ENCODE results near the gene GPR132.

GPR132 gene

GRCh38 chr14:105102893-105103292 lies 37.7 kb upstream of the GPR132 start:
- no peak for DNase-seq (ENCODE audit: low read depth, low spot score)
- ChIA-PET POLR2A (no interaction called here), CTCF (interaction anchor here (1.5 to 5.0 kb wide), 2 partner anchors 9 to 11 kb away, joined by 3 to 23 read pairs; no protein-coding TSS in a partner anchor)
- no peak overlapping the region for H3K4me3 ChIP-seq (ENCODE audit: low read depth, low read length)
- no peak for TF ChIP-seq CTCF (IDR thresholded peaks at IDR 0.05; ENCODE audit: insufficient read depth, low read length, missing control alignments)

GRCh38 chr14:105102361-105102870 lies 37.2 kb upstream of the GPR132 start:
- no peak for TF ChIP-seq CTCF (IDR thresholded peaks at IDR 0.05; ENCODE audit: insufficient read depth, low read length, missing control alignments)
- no peak overlapping the region for H3K4me3 ChIP-seq (ENCODE audit: low read depth, low read length)
- ChIA-PET CTCF (interaction anchor here (1.5 to 5.0 kb wide), 2 partner anchors 8 to 11 kb away, joined by 3 to 23 read pairs; no protein-coding TSS in a partner anchor), POLR2A (no interaction called here)
- no peak for DNase-seq (ENCODE audit: low read depth, low spot score)

GRCh38 chr14:105100910-105101309 lies 35.7 kb upstream of the GPR132 start:
- DNase-seq (ENCODE audit: low read depth, low spot score) = no peak
- ChIA-PET POLR2A (no interaction called here), CTCF (interaction anchor here (0.9 kb wide), 1 partner anchor 11 kb away, joined by 3 read pairs; no protein-coding TSS in a partner anchor)
- no peak overlapping the region for H3K4me3 ChIP-seq (ENCODE audit: low read depth, low read length)
- TF ChIP-seq CTCF (IDR thresholded peaks at IDR 0.05; ENCODE audit: insufficient read depth, low read length, missing control alignments) = no peak

- DNase-seq (ENCODE audit: low read depth, low spot score) = no peak
- CTCF ChIA-PET = interaction anchor here (1.8 kb wide), 1 partner anchor 10 kb away, joined by 6 read pairs; no protein-coding TSS in a partner anchor
- no peak for TF ChIP-seq CTCF (IDR thresholded peaks at IDR 0.05; ENCODE audit: insufficient read depth, low read length, missing control alignments)
- POLR2A ChIA-PET = no interaction called here
- H3K4me3 ChIP-seq (ENCODE audit: low read depth, low read length) = no peak overlapping the region
Measured at GRCh38 chr14:105099778-105100177, 34.5 kb upstream of the GPR132 start.

GRCh38 chr14:105098316-105098715 lies 33.1 kb upstream of the GPR132 start:
- CTCF ChIA-PET = interaction anchor here (1.8 kb wide), 1 partner anchor 9 kb away, joined by 6 read pairs; no protein-coding TSS in a partner anchor
- POLR2A ChIA-PET = no interaction called here
- H3K4me3 ChIP-seq (ENCODE audit: low read depth, low read length) = no peak overlapping the region
- no peak for DNase-seq (ENCODE audit: low read depth, low spot score)
- no peak for TF ChIP-seq CTCF (IDR thresholded peaks at IDR 0.05; ENCODE audit: insufficient read depth, low read length, missing control alignments)

GRCh38 chr14:105097794-105098127 lies 32.5 kb upstream of the GPR132 start:
- DNase-seq (ENCODE audit: low read depth, low spot score) = no peak
- H3K4me3 ChIP-seq (ENCODE audit: low read depth, low read length) = no peak overlapping the region
- ChIA-PET CTCF (interaction anchor here (0.7 to 1.8 kb wide), 2 partner anchors 8 to 11 kb away, joined by 3 to 6 read pairs; no protein-coding TSS in a partner anchor), POLR2A (no interaction called here)
- no peak for TF ChIP-seq CTCF (IDR thresholded peaks at IDR 0.05; ENCODE audit: insufficient read depth, low read length, missing control alignments)

Measured in AG04449 (cell line).